Trophoblast cell (in vitro differentiated cells and primary cell): ENCODE data around the gene ZMYM2.

Experiments used
- DNase-seq, 2 donors: peaks; one replicate each; pipeline ENCODE4 v3.0.0-alpha.2; 2016
- H2AFZ ChIP-seq: 2 replicates; pipeline ENCODE4 v1.6.1; 2013; ENCODE audit warnings: low read length, moderate library complexity, mild to moderate bottlenecking; ENCODE audit not compliant: insufficient read depth, poor library complexity
- H2AK5ac ChIP-seq: 2 replicates; pipeline ENCODE4 v1.6.1; 2013; ENCODE audit warnings: mild to moderate bottlenecking, low read length
- H2BK120ac ChIP-seq: 2 replicates; pipeline ENCODE4 v1.6.1; 2013; ENCODE audit warnings: low read length, mild to moderate bottlenecking, moderate library complexity; ENCODE audit not compliant: insufficient read depth, poor library complexity
- H2BK12ac ChIP-seq: 2 replicates; pipeline ENCODE4 v1.6.1; 2013; ENCODE audit warnings: mild to moderate bottlenecking, low read length, moderate library complexity
- H2BK5ac ChIP-seq: 2 replicates; pipeline ENCODE4 v1.6.1; 2013; ENCODE audit warnings: low read length, low read depth, moderate library complexity, mild to moderate bottlenecking; ENCODE audit not compliant: poor library complexity
- H3K14ac ChIP-seq: 2 replicates; pipeline ENCODE4 v1.6.1; 2013; ENCODE audit warnings: mild to moderate bottlenecking, low read length
- H3K18ac ChIP-seq: 2 replicates; pipeline ENCODE4 v1.6.1; 2013; ENCODE audit warnings: mild to moderate bottlenecking, low read length
- H3K23ac ChIP-seq: 2 replicates; pipeline ENCODE4 v1.6.1; 2013; ENCODE audit warnings: low read length
- H3K27ac ChIP-seq: 2 replicates; pipeline ENCODE4 v1.5.1; 2013; ENCODE audit warnings: low read depth, mild to moderate bottlenecking, inconsistent platforms, low read length, moderate library complexity
- H3K27me3 ChIP-seq: 2 replicates; pipeline ENCODE4 v1.6.1; 2013; ENCODE audit warnings: inconsistent platforms, mild to moderate bottlenecking, low read length, moderate library complexity; ENCODE audit not compliant: insufficient read depth
- H3K36me3 ChIP-seq, 2 experiments: 1 replicate in 1 of 2; 2 replicates in 1 of 2; pipeline ENCODE4 v1.6.1; 2013; ENCODE audit warnings: low read length in 2 of 2, mild to moderate bottlenecking in 2 of 2, moderate library complexity in 1 of 2; ENCODE audit not compliant: insufficient read depth in 2 of 2, control insufficient read depth in 1 of 2
- H3K4ac ChIP-seq: 2 replicates; pipeline ENCODE4 v1.6.1; 2013; ENCODE audit warnings: low read depth, mild to moderate bottlenecking, low read length, moderate library complexity
- H3K4me1 ChIP-seq, 2 experiments: 1 replicate in 1 of 2; 2 replicates in 1 of 2; pipeline ENCODE4 v1.6.1; 2013; ENCODE audit warnings: low read length in 2 of 2, mild to moderate bottlenecking in 2 of 2, moderate library complexity in 1 of 2; ENCODE audit not compliant: insufficient read depth in 2 of 2, control insufficient read depth in 1 of 2
- H3K4me2 ChIP-seq: 2 replicates; pipeline ENCODE4 v1.6.1; 2013; ENCODE audit warnings: inconsistent platforms, mild to moderate bottlenecking, low read length, moderate library complexity
- H3K4me3 ChIP-seq: 2 replicates; pipeline ENCODE4 v1.5.1; 2013; ENCODE audit warnings: mild to moderate bottlenecking, low read depth, low read length, inconsistent platforms
- H3K79me1 ChIP-seq: one replicate; pipeline ENCODE4 v1.6.1; 2013; ENCODE audit warnings: low read length
- H3K79me2 ChIP-seq: 2 replicates; pipeline ENCODE4 v1.6.1; 2013; ENCODE audit warnings: low read length, mild to moderate bottlenecking; ENCODE audit not compliant: control insufficient read depth, insufficient read depth, poor library complexity
- H3K9ac ChIP-seq: 2 replicates; pipeline ENCODE4 v1.6.1; 2013; ENCODE audit warnings: mild to moderate bottlenecking, low read length
- H3K9me3 ChIP-seq: 2 replicates; pipeline ENCODE4 v1.6.1; 2013; ENCODE audit warnings: low read depth, mild to moderate bottlenecking, control low read depth, inconsistent platforms, low read length; ENCODE audit not compliant: insufficient read depth
- H4K12ac ChIP-seq: 2 replicates; pipeline ENCODE4 v1.6.1; 2013; ENCODE audit warnings: low read depth, mild to moderate bottlenecking, low read length, moderate library complexity
- H4K8ac ChIP-seq: 2 replicates; pipeline ENCODE4 v1.6.1; 2013; ENCODE audit warnings: low read depth, mild to moderate bottlenecking, low read length, moderate library complexity
- H4K91ac ChIP-seq: one replicate; pipeline ENCODE4 v1.6.1; 2013; ENCODE audit warnings: low read depth, mild to moderate bottlenecking, low read length, moderate library complexity
- whole genome bisulfite sequencing: extraction: QIAGEN DNeasy Blood & Tissue Kit; methylation state at CpG from one replicate; pipeline ENCODE4 v1.1.7; 2013; ENCODE audit warnings: missing lambda C conversion rate; ENCODE audit not compliant: insufficient read length, insufficient coverage; ENCODE audit errors: extremely low coverage; 5-methylcytosine and 5-hydroxymethylcytosine counted together

Gene ZMYM2

GRCh38 chr13:19950374-19950773, 8.2 kb upstream of the ZMYM2 start:
- no peaks in the 10 kb centered on the region for H3K27me3 ChIP-seq
- H4K12ac ChIP-seq: no peak overlapping the region
- no peak overlapping the region for H4K8ac ChIP-seq
- H2BK12ac ChIP-seq: no peak overlapping the region
- no peaks in the 10 kb centered on the region for H3K79me2 ChIP-seq
- H2AK5ac ChIP-seq: no peak overlapping the region
- no peak overlapping the region for H3K4me2 ChIP-seq
- no peak overlapping the region for H3K27ac ChIP-seq
- no peak overlapping the region for H2BK5ac ChIP-seq
- H3K14ac ChIP-seq: no peak overlapping the region
- no peak overlapping the region for H3K9ac ChIP-seq
- no peak overlapping the region for H2BK120ac ChIP-seq
- no peak overlapping the region for H2AFZ ChIP-seq
- no CpG with 5 or more reads among the region's 7 CpGs for WGBS
- H3K18ac ChIP-seq: no peak overlapping the region
- H3K4ac ChIP-seq: no peak overlapping the region
- no peak overlapping the region for H3K23ac ChIP-seq
- H3K4me3 ChIP-seq: no peak overlapping the region
- no peak for DNase-seq
- no peaks in the 10 kb centered on the region for H3K79me1 ChIP-seq
- no peaks in the 10 kb centered on the region for H3K36me3 ChIP-seq
- H4K91ac ChIP-seq: no peak overlapping the region
- no peaks in the 10 kb centered on the region for H3K4me1 ChIP-seq
- H3K9me3 ChIP-seq: no peaks in the 10 kb centered on the region

DNA sequence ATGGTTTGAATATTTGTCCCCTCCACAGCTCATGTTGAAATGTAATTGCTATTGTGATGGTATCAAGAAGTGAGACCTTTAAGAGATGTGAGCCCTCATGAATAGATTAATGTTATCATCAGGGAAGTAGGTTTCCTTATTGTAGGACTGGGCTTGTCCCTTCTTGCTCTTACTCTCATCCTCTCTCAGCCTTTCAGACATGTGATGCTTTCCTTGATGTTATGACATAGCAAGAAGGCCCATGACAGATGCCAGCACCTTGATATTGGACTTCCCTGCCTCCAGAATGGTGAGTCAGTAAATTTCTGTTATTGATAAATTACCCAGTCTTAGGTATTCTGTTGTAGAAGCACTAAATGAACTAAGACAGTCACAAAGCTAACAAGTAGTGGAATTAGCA, 5.7 kb upstream of the ZMYM2 start:
- Histone ChIP-seq H2BK120ac (no peak overlapping the region), H3K9me3 (no peaks in the 10 kb centered on the region), H3K27me3 (no peaks in the 10 kb centered on the region), H4K12ac (no peak overlapping the region), H2AK5ac (no peak overlapping the region), H3K4me1 (no peaks in the 10 kb centered on the region), H3K23ac (no peak overlapping the region), H3K14ac (no peak overlapping the region), H3K4me2 (no peak overlapping the region), H3K79me2 (peaks cover 5% of the 10 kb centered on the region), H2BK5ac (no peak overlapping the region), H3K27ac (no peak overlapping the region), H2BK12ac (no peak overlapping the region), H4K91ac (no peak overlapping the region), H3K4me3 (no peak overlapping the region), H3K18ac (no peak overlapping the region), H2AFZ (no peak overlapping the region), H4K8ac (no peak overlapping the region), H3K79me1 (peaks cover 5% of the 10 kb centered on the region), H3K36me3 (no peaks in the 10 kb centered on the region), H3K9ac (no peak overlapping the region), H3K4ac (no peak overlapping the region)
- DNase-seq: no peak

GRCh38 chr13:19955873-19956559, 2.5 kb upstream of the ZMYM2 start:
- H3K36me3 ChIP-seq: no peaks in the 10 kb centered on the region
- H2AFZ ChIP-seq: no peak overlapping the region
- H4K91ac ChIP-seq: no peak overlapping the region
- peaks cover 21% of the 10 kb centered on the region for H3K79me2 ChIP-seq
- H2AK5ac ChIP-seq: no peak overlapping the region
- H2BK12ac ChIP-seq: no peak overlapping the region
- no peak overlapping the region for H3K4me2 ChIP-seq
- H3K9ac ChIP-seq: no peak overlapping the region
- H3K14ac ChIP-seq: no peak overlapping the region
- no peak overlapping the region for H3K4ac ChIP-seq
- no peak overlapping the region for H4K12ac ChIP-seq
- no peak overlapping the region for H3K23ac ChIP-seq
- no peaks in the 10 kb centered on the region for H3K9me3 ChIP-seq
- no peaks in the 10 kb centered on the region for H3K27me3 ChIP-seq
- no peaks in the 10 kb centered on the region for H3K4me1 ChIP-seq
- no CpG with 5 or more reads among the region's 4 CpGs for WGBS
- no peak overlapping the region for H3K27ac ChIP-seq
- DNase-seq: no peak
- H2BK5ac ChIP-seq: no peak overlapping the region
- H4K8ac ChIP-seq: no peak overlapping the region
- no peak overlapping the region for H2BK120ac ChIP-seq
- peaks cover 22% of the 10 kb centered on the region for H3K79me1 ChIP-seq
- H3K4me3 ChIP-seq: no peak overlapping the region
- no peak overlapping the region for H3K18ac ChIP-seq

- H3K23ac ChIP-seq: no peak overlapping the region
Measured at GRCh38 chr13:19957320-19958154, 990 bp upstream of the ZMYM2 start.

More at GRCh38 chr13:19957320-19958154, 990 bp upstream of the ZMYM2 start:
- Histone ChIP-seq H3K36me3 (no peaks in the 10 kb centered on the region), H3K4me3 (peak overlapping the region; percentile 73), H4K91ac (peak overlapping the region; percentile 96), H3K4me2 (peak overlapping the region; percentile 83), H3K18ac (peak overlapping the region; percentile 97), H2AK5ac (peak overlapping the region; percentile 52), H3K4me1 (no peaks in the 10 kb centered on the region), H3K79me1 (peaks cover 22% of the 10 kb centered on the region), H3K4ac (peak overlapping the region; percentile 99), H2AFZ (peak overlapping the region; percentile 95), H2BK12ac (no peak overlapping the region), H3K27me3 (no peaks in the 10 kb centered on the region), H4K8ac (peak overlapping the region; percentile 88), H4K12ac (peak overlapping the region; percentile 65), H2BK120ac (peak overlapping the region; percentile 74), H3K79me2 (peaks cover 21% of the 10 kb centered on the region), H3K14ac (peak overlapping the region; percentile 89), H2BK5ac (peak overlapping the region; percentile 95), H3K27ac (peak overlapping the region; percentile 95), H3K9me3 (no peaks in the 10 kb centered on the region), H3K9ac (peak overlapping the region; percentile 88)
- DNase-seq: peak; percentile 48 to 89
- WGBS: no CpG with 5 or more reads among the region's 65 CpGs
